ENCODE measurements around the gene GBX2. TPM values are rescaled to one million over a fixed set of nuclear protein-coding genes. Genes with fewer than 3 reads are reported as not detected.

GBX2 gene
- total RNA-seq, 2 experiments from 2014 or later, result not detected

DNA sequence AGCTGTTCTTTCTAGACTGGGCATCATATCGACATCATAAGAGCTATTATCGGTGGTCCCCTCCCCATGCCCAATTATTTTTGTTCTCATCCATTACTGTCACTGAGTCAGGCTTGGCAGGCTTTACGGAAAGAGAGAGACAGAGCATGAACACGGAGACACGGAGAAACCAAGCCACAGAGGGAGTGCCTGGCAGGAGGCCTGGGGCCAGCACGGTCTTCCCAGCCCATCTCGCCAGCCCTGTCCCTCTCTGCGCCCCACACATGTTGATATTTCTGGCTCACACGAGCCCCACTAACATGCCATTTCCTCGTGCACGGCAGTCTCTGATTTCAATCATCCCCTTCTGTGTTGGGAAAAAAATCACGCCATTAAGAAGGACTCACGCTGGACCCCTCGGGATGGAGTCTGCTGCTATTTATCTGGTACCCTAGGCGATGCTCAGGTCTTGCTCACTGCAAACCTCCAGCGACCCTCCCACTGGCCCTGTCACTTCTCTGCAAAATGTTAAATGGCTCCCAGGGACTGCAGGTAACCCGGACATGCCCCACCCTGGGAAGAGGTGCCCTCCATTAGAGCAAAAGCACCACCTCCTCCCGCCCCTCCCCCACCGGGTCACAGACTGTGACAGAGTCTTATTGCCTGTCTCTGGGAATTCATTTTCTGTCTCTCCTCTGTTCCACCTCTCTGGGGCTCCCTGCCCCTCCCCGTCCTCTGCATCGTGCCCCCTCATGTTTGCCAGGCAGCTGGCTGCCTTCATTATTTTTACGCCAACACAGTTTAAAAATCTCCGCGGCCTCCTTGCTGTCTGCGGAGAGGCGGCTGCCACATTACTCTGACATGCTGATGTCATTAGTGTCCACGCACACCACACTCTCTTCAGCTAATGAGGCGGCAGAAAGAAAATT is 40.1 kb upstream of the GBX2 start:
- no peak for DNase-seq
- no peak overlapping the region for H3K27ac Mint-ChIP-seq
- TF ChIP-seq, protein P1, sequence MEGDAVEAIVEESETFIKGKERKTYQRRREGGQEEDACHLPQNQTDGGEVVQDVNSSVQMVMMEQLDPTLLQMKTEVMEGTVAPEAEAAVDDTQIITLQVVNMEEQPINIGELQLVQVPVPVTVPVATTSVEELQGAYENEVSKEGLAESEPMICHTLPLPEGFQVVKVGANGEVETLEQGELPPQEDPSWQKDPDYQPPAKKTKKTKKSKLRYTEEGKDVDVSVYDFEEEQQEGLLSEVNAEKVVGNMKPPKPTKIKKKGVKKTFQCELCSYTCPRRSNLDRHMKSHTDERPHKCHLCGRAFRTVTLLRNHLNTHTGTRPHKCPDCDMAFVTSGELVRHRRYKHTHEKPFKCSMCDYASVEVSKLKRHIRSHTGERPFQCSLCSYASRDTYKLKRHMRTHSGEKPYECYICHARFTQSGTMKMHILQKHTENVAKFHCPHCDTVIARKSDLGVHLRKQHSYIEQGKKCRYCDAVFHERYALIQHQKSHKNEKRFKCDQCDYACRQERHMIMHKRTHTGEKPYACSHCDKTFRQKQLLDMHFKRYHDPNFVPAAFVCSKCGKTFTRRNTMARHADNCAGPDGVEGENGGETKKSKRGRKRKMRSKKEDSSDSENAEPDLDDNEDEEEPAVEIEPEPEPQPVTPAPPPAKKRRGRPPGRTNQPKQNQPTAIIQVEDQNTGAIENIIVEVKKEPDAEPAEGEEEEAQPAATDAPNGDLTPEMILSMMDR (IDR thresholded peaks at IDR 0.05), result no peak
- POLR2A ChIA-PET, result interaction anchor here (0.9 kb wide), 1 partner anchor 402 kb away, joined by 4 read pairs; no protein-coding TSS in a partner anchor
- no peaks in the 10 kb centered on the region for H3K4me1 Mint-ChIP-seq (ENCODE audit: low read depth)
- ATAC-seq, result no peak
- peaks cover 9% of the 10 kb centered on the region for H3K27me3 Mint-ChIP-seq
- intact Hi-C loops (cut with micrococcal nuclease), result no loop called here
- CTCF ChIA-PET, result no interaction called here
- H3K9me3 Mint-ChIP-seq, result peaks cover 2% of the 10 kb centered on the region
- no peaks in the 10 kb centered on the region for H3K36me3 Mint-ChIP-seq (ENCODE audit: low read depth)
- H3K4me3 Mint-ChIP-seq, result no peak overlapping the region

DNA sequence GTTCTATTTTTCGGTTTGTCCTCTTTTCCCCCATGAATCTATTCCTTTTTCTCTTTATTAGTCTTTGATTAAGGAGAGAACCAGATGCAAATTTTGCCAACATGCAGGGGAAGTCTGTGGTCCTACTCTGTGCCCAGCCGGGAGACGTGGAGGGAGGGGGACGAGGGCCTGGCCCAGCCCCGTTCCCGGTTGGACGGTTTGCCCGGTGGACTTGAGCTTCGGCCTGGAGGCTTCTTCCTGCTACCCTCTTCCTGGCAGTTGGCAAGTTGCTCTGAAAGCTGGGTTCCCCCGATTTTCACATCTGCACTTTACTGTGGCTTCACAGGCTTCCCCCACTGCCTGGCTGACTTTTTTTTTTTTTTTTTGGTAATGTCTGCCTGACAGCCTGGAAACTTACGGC is 39.3 kb upstream of the GBX2 start:
- no peaks in the 10 kb centered on the region for H3K36me3 Mint-ChIP-seq (ENCODE audit: low read depth)
- H3K9me3 Mint-ChIP-seq, result peaks cover 2% of the 10 kb centered on the region
- POLR2A ChIA-PET, result no interaction called here
- H3K4me3 Mint-ChIP-seq, result no peak overlapping the region
- TF ChIP-seq, protein P1 (IDR thresholded peaks at IDR 0.05), result no peak
- CTCF ChIA-PET, result no interaction called here
- no peak for DNase-seq
- H3K4me1 Mint-ChIP-seq (ENCODE audit: low read depth), result no peaks in the 10 kb centered on the region
- no peak for ATAC-seq
- intact Hi-C loops (cut with micrococcal nuclease), result no loop called here
- no peak overlapping the region for H3K27ac Mint-ChIP-seq
- H3K27me3 Mint-ChIP-seq, result peaks cover 6% of the 10 kb centered on the region

DNA sequence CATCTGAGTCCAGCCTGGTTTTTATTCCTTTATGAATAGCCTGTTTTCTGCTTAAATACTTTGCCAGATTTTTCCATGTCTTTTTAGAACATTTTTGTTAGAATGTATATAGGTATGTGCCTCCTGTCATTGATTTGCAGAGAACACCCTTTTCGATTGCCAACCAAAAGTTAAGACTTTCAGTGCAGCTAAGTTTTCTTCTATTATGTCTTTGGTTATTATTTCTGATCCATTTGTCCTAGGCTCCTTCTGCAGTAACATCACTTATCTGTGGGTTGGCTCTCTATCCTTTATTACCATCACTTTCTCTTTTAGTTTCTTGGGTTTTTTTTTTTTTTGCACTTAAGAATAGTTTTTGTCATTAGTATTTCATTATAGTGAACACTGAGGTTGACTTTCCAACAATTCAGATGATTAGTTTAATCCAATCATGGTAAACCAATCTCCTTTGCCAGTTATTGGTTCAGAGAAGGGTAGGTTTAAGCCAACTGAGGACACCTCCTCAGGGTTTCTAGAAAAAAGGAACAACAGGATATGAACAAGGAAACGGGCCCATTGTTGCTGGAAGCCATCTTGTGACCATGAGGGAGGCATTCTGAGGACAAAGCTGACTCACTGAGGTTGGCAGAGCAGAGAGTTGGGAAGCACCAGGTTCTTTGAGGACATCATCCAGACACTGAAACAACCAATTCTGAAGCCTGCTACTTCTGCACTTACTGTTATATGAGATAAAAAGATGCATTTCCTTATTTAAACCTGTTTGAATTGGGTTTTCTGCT is 37.9 kb upstream of the GBX2 start:
- Mint-ChIP-seq H3K27ac (no peak overlapping the region), H3K36me3 (ENCODE audit: low read depth) (no peaks in the 10 kb centered on the region), H3K9me3 (peaks cover 2% of the 10 kb centered on the region), H3K4me1 (ENCODE audit: low read depth) (no peaks in the 10 kb centered on the region), H3K4me3 (no peak overlapping the region), H3K27me3 (peaks cover 6% of the 10 kb centered on the region)
- TF ChIP-seq, protein P1 (IDR thresholded peaks at IDR 0.05), result no peak
- intact Hi-C loops (cut with micrococcal nuclease), result no loop called here
- no peak for ATAC-seq
- no peak for DNase-seq
- ChIA-PET POLR2A (no interaction called here), CTCF (no interaction called here)

DNA sequence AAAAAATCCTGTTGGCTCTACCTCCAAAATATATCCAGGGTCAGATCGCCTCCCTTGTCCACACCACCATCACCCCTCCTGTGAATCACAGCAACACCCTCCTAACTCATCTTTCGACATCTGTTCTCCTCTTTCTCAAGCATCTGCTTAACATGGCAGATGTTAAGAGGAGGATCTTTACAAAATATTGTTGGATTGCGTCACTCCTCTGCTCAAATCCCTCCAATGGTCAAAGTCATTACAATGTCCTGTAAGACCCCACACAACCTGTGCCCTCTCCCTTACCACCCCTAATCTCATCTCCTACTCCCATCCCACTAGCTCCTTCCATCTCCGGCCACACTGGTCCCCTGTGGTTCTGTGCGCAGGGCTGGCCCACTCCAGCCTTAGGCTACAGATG is 36.8 kb upstream of the GBX2 start:
- H3K9me3 Mint-ChIP-seq, result peaks cover 2% of the 10 kb centered on the region
- POLR2A ChIA-PET, result no interaction called here
- CTCF ChIA-PET, result no interaction called here
- intact Hi-C loops (cut with micrococcal nuclease), result no loop called here
- H3K27ac Mint-ChIP-seq, result no peak overlapping the region
- no peaks in the 10 kb centered on the region for H3K4me1 Mint-ChIP-seq (ENCODE audit: low read depth)
- ATAC-seq (no peak), DNase-seq (no peak)
- TF ChIP-seq, protein P1 (IDR thresholded peaks at IDR 0.05), result no peak
- no peak overlapping the region for H3K4me3 Mint-ChIP-seq
- no peaks in the 10 kb centered on the region for H3K36me3 Mint-ChIP-seq (ENCODE audit: low read depth)
- H3K27me3 Mint-ChIP-seq, result peaks cover 6% of the 10 kb centered on the region

DNA sequence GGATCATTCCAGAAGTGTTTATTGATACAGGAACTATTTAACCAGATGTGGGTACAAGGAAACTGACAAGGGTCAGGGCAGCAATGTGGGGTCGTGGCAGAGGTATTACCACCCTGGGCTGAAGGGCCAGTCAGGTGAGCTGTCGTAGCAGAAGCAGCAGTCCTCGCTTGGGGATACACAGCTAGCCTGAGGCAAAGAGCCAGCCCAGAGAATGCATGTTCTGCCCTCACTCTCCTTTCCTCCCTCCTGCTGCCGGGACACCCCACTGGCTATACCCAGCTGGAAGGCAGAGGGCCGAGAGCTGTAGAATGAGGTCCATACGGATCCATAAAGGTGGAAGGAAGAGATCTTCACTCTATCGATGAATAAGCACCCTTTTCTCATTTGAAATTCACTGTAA is 32.2 kb upstream of the GBX2 start:
- CTCF ChIA-PET, result no interaction called here
- intact Hi-C loops (cut with micrococcal nuclease), result no loop called here
- H3K9me3 Mint-ChIP-seq, result no peaks in the 10 kb centered on the region
- TF ChIP-seq, protein P1 (IDR thresholded peaks at IDR 0.05), result no peak
- H3K4me1 Mint-ChIP-seq (ENCODE audit: low read depth), result no peaks in the 10 kb centered on the region
- H3K27ac Mint-ChIP-seq, result no peak overlapping the region
- POLR2A ChIA-PET, result interaction anchor here (0.5 to 0.7 kb wide), 2 partner anchors 752 to 978 kb away, joined by 3 read pairs; no protein-coding TSS in a partner anchor
- DNase-seq, result no peak
- H3K4me3 Mint-ChIP-seq, result no peak overlapping the region
- no peak for ATAC-seq
- no peaks in the 10 kb centered on the region for H3K27me3 Mint-ChIP-seq
- H3K36me3 Mint-ChIP-seq (ENCODE audit: low read depth), result no peaks in the 10 kb centered on the region
